A673 (cell line): ENCODE measurements around the gene ANKLE2.
"Not testable (repeated sequence)": the region's sequence is repeated elsewhere in the genome, so short reads cannot be mapped to it uniquely, and the experiment has no call there.

ENCODE experiments used
- EZH2 ChIP-seq: fragments of 200-600 bp; sonication (generic); IDR thresholded peaks from 2 replicates; pipeline ENCODE4 v1.6.1; 2017; ENCODE audit warnings: borderline replicate concordance, low read depth, mild to moderate bottlenecking, mixed read lengths, antibody characterized with exemption, low read length; ENCODE audit not compliant: poor library complexity, severe bottlenecking
- TF ChIP-seq, protein P1 (sequence below): fragments of 300-800, 200-600 bp; sonication (generic); conservative IDR thresholded peaks from 2 replicates; pipeline ENCODE4 v1.5.1; 2017; ENCODE audit warnings: low read depth, mild to moderate bottlenecking, antibody characterized with exemption, low read length, moderate library complexity, mixed read lengths

DNA sequence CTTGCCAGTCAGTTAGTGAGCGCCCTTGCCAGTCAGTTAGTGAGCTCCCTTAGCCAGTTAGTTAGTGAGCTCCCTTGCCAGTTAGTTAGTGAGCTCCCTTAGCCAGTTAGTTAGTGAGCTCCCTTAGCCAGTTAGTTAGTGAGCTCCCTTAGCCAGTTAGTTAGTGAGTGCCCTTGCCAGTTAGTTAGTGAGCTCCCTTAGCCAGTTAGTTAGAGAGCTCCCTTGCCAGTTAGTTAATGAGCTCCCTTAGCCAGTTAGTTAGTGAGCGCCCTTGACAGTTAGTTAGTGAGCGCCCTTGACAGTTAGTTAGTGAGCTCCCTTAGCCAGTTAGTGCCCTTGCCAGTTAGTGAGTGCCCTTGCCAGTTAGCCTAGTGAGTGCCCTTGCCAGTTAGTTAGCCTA lies 66.7 kb downstream of the ANKLE2 start:
- TF ChIP-seq, protein P1, sequence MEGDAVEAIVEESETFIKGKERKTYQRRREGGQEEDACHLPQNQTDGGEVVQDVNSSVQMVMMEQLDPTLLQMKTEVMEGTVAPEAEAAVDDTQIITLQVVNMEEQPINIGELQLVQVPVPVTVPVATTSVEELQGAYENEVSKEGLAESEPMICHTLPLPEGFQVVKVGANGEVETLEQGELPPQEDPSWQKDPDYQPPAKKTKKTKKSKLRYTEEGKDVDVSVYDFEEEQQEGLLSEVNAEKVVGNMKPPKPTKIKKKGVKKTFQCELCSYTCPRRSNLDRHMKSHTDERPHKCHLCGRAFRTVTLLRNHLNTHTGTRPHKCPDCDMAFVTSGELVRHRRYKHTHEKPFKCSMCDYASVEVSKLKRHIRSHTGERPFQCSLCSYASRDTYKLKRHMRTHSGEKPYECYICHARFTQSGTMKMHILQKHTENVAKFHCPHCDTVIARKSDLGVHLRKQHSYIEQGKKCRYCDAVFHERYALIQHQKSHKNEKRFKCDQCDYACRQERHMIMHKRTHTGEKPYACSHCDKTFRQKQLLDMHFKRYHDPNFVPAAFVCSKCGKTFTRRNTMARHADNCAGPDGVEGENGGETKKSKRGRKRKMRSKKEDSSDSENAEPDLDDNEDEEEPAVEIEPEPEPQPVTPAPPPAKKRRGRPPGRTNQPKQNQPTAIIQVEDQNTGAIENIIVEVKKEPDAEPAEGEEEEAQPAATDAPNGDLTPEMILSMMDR: not testable (repeated sequence)
- not testable (repeated sequence) for TF ChIP-seq EZH2
